Stimulated activated memory B cell treated with anti-CD40 and anti-IgM and Interleukin-4, amounts not matched to agents 10 μg/mL and 1 μg/mL and 100 μg/mL, for 72 hours (primary cell): ENCODE measurements around the gene DHODH.
"Not testable (repeated sequence)": the region's sequence is repeated elsewhere in the genome, so short reads cannot be mapped to it uniquely, and the experiment has no call there.

Experiments used
- ATAC-seq: fragments of 150-1000 bp; cut with Tn5 transposase; 2 replicates; pipeline ENCODE4 v1.10.0; 2021
- H3K27ac Mint-ChIP-seq: one replicate; pipeline ENCODE4 v1.8.0; 2022; ENCODE audit warnings: mild to moderate bottlenecking, mixed read lengths
- H3K27me3 Mint-ChIP-seq: one replicate; pipeline ENCODE4 v1.8.0; 2022; ENCODE audit warnings: mixed read lengths
- H3K36me3 Mint-ChIP-seq: one replicate; pipeline ENCODE4 v1.8.0; 2022; ENCODE audit warnings: mixed read lengths
- H3K4me1 Mint-ChIP-seq: one replicate; pipeline ENCODE4 v1.8.0; 2022; ENCODE audit warnings: mixed read lengths
- H3K4me3 Mint-ChIP-seq: one replicate; pipeline ENCODE4 v1.8.0; 2022; ENCODE audit warnings: mild to moderate bottlenecking, moderate library complexity, mixed read lengths
- H3K9me3 Mint-ChIP-seq: one replicate; pipeline ENCODE4 v1.8.0; 2022; ENCODE audit warnings: mixed read lengths

The DHODH gene

DNA sequence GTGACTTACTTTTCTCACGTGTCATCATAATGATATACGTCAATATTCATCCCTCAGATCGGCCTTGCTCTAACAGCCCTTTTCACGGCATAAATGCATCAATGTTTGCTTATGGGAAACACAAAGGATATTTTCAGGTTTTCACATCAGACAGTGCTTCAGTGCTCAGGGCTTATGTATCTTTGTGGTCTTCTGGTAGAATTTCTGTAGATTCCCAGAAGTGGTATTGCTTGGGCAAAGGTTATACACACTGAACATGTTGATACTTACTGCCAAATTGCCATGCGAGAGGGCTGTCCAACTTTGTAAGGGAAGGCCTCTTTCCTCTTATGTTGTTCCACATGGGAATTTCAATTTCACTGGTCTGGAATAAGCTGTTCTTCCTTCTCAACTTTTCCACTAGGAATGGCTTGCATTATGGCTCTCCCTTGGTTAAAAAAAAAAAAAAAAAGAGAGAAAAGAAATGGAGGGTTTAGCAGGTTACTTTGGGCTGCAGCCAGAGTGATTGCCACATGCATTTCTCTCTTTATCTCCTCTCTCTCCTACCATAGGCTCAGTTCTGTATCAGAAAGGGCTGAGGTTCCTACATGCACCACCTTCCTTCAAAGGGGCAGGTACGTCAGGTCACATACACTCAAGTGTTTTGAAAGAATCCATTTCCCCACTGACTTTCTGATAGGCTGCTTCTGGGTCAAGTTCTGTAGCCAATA lies 19.3 kb downstream of the DHODH start:
- Mint-ChIP-seq H3K27ac (no peak overlapping the region), H3K4me3 (no peak overlapping the region), H3K27me3 (no peaks in the 10 kb centered on the region), H3K36me3 (peaks cover 40% of the 10 kb centered on the region), H3K9me3 (no peaks in the 10 kb centered on the region), H3K4me1 (no peaks in the 10 kb centered on the region)
- ATAC-seq: no peak

DNA sequence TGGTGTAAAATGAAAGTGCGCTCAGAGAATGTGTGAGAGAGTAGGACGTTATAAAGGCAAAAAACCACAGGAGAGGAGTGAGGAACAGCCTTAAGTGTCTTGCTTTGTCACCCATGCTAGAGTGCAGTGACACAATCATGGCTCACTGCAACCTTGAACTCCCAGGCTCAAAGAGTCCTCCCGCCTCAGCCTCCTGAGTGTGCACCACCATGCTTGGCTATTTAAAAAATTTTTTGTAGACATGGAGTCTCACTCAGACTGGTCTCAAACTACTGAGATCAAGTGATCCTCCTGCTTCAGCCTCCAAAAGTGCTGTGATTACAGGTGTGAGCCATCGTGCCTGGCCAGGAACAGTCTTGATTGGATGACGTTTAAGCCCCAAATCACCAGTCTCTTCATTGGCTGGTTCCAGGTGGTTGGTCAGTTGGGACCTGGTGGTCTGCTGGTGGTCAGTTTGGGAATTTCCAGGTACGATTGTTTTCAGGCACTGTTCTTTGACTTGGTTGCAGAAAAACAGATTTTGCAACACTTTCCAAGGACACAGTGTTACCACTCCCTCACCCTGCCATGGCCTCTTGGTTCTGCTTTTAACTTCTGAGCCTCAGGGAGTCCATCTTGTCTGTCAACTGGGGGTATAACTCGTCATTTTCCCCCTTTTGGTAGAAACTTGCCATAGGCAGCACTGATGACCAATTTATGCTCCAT lies 21.2 kb downstream of the DHODH start:
- H3K27ac Mint-ChIP-seq: no peak overlapping the region
- peaks cover 29% of the 10 kb centered on the region for H3K36me3 Mint-ChIP-seq
- no peak overlapping the region for H3K4me3 Mint-ChIP-seq
- H3K27me3 Mint-ChIP-seq: no peaks in the 10 kb centered on the region
- no peaks in the 10 kb centered on the region for H3K4me1 Mint-ChIP-seq
- H3K9me3 Mint-ChIP-seq: no peaks in the 10 kb centered on the region
- no peak for ATAC-seq

DNA sequence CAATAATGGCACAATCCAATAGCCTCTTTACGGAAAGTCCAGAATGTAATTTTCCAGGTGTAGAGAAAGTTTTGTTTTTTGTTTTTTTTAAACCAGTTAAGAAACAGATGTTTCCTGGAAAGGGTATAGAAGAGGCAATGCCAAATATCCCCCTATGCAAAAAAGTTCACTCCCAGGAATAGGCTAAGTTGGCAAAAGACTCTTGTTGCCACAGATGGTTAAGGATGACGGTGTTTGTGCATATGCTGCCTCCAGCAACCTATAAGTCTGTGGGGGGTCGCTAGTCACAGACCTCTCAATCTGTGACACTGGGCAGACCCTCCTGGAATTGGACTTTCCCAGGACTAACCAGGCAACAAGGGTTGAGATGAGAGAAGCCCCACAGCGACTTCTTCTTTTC lies 24.9 kb downstream of the DHODH start:
- peaks cover 19% of the 10 kb centered on the region for H3K36me3 Mint-ChIP-seq
- H3K4me1 Mint-ChIP-seq: no peaks in the 10 kb centered on the region
- no peaks in the 10 kb centered on the region for H3K9me3 Mint-ChIP-seq
- no peaks in the 10 kb centered on the region for H3K27me3 Mint-ChIP-seq
- no peak overlapping the region for H3K4me3 Mint-ChIP-seq
- ATAC-seq: no peak
- H3K27ac Mint-ChIP-seq: no peak overlapping the region

DNA sequence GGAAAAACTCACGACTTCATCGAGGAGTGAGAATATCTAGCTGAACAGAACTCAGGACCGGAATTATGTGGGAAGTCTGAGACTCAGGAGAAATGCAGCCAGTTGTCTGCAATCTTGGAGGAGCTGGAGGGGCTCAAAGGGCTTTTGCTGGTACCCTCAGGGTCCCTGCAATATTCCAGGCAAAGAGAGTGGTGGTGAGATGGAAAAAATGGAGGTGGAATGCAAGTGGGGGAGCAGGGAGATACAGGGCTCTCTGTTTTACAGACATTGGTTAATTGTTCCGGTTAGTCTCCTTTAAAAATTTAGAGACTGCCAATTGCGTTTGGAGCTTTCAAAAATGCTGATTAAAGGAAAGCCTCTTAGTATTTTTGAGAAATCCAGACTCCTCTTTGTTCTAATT lies 27.6 kb downstream of the DHODH start:
- no peaks in the 10 kb centered on the region for H3K9me3 Mint-ChIP-seq
- no peak for ATAC-seq
- H3K27ac Mint-ChIP-seq: no peak overlapping the region
- no peaks in the 10 kb centered on the region for H3K4me1 Mint-ChIP-seq
- H3K36me3 Mint-ChIP-seq: peaks cover 18% of the 10 kb centered on the region
- no peak overlapping the region for H3K4me3 Mint-ChIP-seq
- no peaks in the 10 kb centered on the region for H3K27me3 Mint-ChIP-seq

DNA sequence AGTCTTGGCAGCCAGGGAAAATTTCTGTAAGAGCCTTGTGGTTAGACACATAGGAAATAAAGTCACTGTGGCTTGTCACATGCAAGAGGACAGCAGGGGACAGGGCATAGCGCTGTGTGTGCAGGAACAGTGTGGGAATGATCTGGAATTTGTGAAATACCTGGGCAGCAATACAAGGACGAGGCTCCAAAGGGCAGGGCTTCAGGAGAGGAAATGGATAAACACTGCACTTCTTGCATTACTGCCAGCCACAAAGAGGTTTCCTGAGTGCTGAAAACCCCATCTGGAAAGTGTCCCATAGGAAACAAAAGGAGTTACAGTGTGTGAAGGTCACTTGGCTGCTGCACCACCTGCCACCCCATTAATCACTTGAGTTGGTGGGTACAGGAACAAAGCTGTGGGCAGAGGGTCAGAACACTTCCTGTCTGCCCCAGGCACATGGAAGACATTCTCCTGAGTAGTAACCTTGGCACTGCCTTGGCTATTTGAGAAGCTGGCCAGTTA lies 33.7 kb downstream of the DHODH start:
- Mint-ChIP-seq H3K27me3 (no peaks in the 10 kb centered on the region), H3K4me3 (no peak overlapping the region), H3K36me3 (peaks cover 28% of the 10 kb centered on the region), H3K4me1 (no peaks in the 10 kb centered on the region), H3K27ac (no peak overlapping the region), H3K9me3 (no peaks in the 10 kb centered on the region)
- ATAC-seq: no peak

DNA sequence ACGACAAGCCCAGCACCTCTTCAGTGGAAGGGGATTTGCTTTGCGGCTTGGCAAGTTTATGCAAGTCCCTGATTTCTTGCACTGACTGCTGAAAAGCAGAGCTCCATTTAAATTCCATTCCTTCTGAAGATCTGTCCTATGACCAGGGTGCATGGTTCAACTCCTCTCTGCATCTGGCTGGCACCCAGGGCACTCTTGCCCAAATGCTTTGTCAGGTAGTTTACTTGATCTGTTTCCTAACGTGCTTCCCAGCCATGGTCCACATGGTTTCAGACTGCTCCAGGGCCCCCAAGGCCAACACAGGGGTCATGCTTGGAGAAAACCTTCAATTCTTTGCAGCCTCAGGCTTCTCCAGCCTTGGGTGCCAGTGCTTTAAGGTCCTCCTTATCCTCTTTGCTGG lies 34.5 kb downstream of the DHODH start:
- Mint-ChIP-seq H3K27ac (no peak overlapping the region), H3K9me3 (no peaks in the 10 kb centered on the region), H3K36me3 (peaks cover 28% of the 10 kb centered on the region), H3K27me3 (no peaks in the 10 kb centered on the region), H3K4me3 (no peak overlapping the region), H3K4me1 (no peaks in the 10 kb centered on the region)
- ATAC-seq: no peak

DNA sequence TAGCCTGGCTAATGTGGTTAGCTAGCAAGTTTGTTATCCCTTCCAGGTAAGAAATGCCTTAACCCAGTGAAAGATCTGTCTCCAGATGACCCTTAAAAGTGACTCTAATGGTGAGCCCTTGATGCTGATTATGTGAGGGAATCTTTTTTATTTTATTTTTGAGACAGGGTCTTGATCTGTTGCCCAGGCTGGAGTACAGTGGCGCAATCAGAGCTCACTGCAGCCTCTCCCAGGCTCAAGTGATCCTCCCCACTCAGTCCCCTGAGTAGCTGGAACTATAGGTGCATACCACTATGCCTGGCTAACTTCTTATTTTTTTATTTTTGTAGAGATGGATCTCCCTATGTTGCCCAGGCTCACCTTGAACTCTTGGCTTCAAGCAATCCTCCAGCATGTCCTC lies 35.0 kb downstream of the DHODH start:
- Mint-ChIP-seq H3K27ac (no peak overlapping the region), H3K36me3 (peaks cover 28% of the 10 kb centered on the region), H3K4me3 (no peak overlapping the region), H3K27me3 (no peaks in the 10 kb centered on the region), H3K9me3 (no peaks in the 10 kb centered on the region), H3K4me1 (no peaks in the 10 kb centered on the region)
- ATAC-seq: no peak

DNA sequence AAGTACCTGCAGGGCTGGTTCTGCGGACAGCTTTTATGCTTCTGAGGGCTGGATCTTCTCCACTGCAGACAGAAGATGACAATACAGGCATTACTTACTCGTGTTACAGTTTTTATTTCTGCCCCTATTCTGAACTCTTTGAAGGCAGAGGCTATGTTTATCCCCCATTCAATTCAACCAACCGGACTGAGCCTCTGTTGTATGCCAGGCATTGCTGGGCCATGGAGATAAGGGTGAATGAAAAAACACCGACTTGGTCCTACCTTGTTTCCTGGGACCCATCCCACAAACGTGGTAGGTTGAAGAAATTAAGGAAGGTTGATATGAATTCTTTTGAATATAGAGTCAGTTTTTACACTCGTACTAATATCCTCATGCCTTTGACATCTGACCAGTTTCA lies 35.8 kb downstream of the DHODH start:
- peaks cover 4% of the 10 kb centered on the region for H3K9me3 Mint-ChIP-seq
- no peak overlapping the region for H3K4me3 Mint-ChIP-seq
- no peak overlapping the region for H3K27ac Mint-ChIP-seq
- H3K27me3 Mint-ChIP-seq: no peaks in the 10 kb centered on the region
- no peaks in the 10 kb centered on the region for H3K4me1 Mint-ChIP-seq
- H3K36me3 Mint-ChIP-seq: peaks cover 34% of the 10 kb centered on the region
- ATAC-seq: no peak

DNA sequence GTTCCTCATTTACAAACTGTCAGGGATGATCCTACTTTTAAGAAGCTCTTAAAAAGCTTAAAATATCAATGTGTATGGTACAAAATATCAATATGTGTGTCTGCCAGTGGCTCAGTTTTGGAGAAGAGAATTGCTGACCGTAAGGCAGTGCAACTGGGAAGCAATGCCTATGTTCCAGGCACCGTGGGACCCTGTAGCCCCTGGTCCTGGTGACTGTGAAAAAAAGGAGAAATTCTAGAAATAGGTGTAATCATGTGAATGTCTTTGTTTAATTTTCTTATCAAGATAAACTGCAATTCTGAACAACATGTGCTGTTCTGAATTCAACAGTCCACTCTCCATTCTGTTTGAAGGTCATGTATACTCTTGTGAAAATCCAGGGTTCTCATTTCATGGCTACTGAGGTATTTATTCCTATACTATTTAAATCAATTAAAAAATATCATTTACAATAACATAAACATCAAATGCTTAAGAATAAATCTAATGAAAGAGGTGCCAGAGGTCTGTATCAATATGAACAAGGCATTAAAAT lies 36.3 kb downstream of the DHODH start:
- Mint-ChIP-seq H3K4me1 (no peaks in the 10 kb centered on the region), H3K36me3 (peaks cover 37% of the 10 kb centered on the region), H3K27ac (no peak overlapping the region), H3K9me3 (peaks cover 6% of the 10 kb centered on the region), H3K27me3 (no peaks in the 10 kb centered on the region), H3K4me3 (no peak overlapping the region)
- ATAC-seq: no peak

DNA sequence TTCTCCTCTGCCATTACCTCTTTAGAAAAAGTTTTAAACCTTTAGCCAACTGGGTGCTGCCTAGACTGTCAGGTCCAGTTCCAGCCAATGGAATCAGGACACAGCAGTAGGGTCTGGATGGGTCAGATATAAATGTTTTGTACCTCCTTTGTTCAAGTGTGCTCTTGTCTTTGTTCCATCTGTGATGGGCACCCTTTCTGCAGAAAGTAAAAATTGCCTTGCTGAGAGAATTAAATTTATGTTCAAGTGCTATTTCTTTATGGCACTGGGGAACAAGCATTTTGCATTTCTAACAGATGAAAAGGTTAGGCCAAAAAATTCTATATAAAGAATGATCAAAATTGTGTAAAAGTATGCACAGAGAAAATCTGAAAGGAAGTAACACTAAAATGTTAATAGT lies 40.6 kb downstream of the DHODH start:
- no peaks in the 10 kb centered on the region for H3K27me3 Mint-ChIP-seq
- ATAC-seq: no peak
- no peak overlapping the region for H3K27ac Mint-ChIP-seq
- peaks cover 14% of the 10 kb centered on the region for H3K9me3 Mint-ChIP-seq
- no peaks in the 10 kb centered on the region for H3K4me1 Mint-ChIP-seq
- peaks cover 21% of the 10 kb centered on the region for H3K36me3 Mint-ChIP-seq
- no peak overlapping the region for H3K4me3 Mint-ChIP-seq

DNA sequence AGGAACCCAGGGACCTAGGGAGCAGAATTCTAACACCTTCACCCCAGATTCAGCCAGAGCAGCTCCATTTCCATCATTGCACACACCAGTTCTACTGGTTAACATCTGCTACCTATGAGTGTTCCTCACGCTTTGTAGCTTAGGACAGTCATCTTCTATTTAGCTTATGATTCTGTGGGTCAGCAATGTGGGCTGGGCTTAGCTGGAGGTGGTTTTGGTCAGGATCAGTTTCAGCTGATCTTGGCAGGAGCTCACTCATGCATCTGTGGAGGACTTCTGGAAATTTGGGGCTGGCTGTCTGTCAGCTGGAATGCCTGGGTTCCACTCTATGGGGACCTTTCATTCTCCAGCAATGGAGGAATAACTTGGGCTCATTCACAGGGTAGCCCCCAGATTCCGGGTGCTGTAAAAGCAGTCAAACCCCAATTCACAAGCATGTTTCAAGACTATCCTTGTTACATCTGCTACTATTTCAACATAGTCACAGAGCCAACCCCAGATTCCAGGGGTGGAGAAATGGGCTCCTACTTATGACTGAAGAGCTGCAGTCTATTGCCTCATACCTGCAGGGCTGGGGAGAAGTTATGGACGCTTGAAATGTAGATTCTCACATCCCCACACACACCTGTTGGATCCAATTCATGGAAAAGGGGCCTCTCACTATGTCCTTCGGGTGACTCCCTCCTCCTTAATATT lies 42.4 kb downstream of the DHODH start:
- Mint-ChIP-seq H3K4me3 (no peak overlapping the region), H3K36me3 (peaks cover 21% of the 10 kb centered on the region), H3K27ac (no peak overlapping the region), H3K9me3 (peaks cover 14% of the 10 kb centered on the region), H3K27me3 (no peaks in the 10 kb centered on the region), H3K4me1 (no peaks in the 10 kb centered on the region)
- no peak for ATAC-seq

DNA sequence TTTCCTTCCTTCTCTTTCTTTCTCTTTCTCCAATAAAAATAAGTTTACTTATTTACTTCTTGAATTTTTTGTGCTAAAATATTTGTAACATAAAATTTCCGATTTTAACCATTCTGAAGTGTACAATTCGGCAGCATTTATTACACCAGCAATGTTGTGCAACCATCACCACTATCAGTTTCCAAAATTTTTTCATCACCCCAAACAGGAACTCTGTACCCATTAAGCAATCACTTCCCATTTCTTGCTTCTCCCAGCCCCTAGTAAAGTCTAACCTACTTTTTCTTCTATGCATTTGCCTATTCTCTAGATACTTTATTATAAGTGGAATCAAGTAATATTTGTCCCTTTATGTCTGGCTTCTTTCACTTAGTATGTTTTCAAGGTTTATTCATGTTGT lies 43.3 kb downstream of the DHODH start:
- peaks cover 14% of the 10 kb centered on the region for H3K9me3 Mint-ChIP-seq
- H3K27ac Mint-ChIP-seq: no peak overlapping the region
- H3K27me3 Mint-ChIP-seq: no peaks in the 10 kb centered on the region
- H3K36me3 Mint-ChIP-seq: peaks cover 21% of the 10 kb centered on the region
- ATAC-seq: no peak
- H3K4me3 Mint-ChIP-seq: no peak overlapping the region
- H3K4me1 Mint-ChIP-seq: no peaks in the 10 kb centered on the region

DNA sequence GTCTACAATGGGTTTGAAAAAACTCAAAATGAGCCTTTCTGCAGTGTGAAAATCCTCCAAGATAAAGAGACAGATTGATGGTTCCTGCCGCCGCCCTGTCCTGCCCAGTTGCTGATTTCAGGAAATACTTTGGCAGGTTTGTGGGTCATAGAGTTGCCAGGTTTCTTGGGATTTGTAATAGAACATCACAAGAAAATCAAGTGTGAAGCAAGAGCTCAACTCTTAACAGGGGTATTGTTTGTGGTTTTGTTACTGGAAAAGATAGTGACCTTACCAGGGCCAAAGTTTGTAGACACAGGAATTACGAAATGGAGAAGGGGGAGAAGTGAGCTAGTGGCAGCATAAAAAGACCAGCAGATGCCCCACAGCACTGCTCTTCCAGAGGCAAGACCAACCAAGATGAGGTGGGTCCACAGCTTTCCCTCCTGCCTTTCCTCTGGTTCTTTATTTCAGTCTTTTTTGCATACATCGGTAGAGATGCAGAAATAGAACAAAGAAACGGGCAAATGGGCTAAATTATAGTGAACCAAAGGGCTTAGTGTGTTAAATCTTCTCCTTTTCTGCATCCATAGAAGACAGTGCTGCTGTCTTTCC lies 45.8 kb downstream of the DHODH start, which contains the start of gene HP:
TSS of gene HP (plus strand) at position 252 of the 594 bp plus-strand sequence. CDS start at position 400, 148 bp downstream.
- H3K4me3 Mint-ChIP-seq, H3K9me3 Mint-ChIP-seq, H3K27me3 Mint-ChIP-seq, H3K4me1 Mint-ChIP-seq, H3K27ac Mint-ChIP-seq, ATAC-seq: not testable (repeated sequence)
- H3K36me3 Mint-ChIP-seq: peaks cover 20% of the 10 kb centered on the region

DNA sequence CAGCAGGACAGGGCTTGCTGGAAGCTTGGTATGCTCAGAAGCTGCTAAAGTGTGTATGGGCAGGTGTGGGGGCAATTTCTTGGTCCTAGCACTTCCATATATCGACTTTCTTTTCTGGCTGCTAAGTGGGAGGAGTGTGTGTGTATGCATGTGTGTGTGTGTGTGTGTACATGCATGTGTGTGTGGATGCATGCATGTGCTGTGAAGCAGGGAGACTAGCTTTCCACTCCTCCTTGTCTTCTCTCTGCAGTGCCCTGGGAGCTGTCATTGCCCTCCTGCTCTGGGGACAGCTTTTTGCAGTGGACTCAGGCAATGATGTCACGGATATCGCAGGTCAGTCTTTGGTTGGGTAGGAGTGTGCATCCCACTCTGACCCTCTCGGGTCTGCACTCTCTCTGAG lies 47.4 kb downstream of the DHODH start:
- ATAC-seq: no peak
- Mint-ChIP-seq H3K27ac (no peak overlapping the region), H3K4me3 (no peak overlapping the region), H3K36me3 (peaks cover 15% of the 10 kb centered on the region), H3K9me3 (peaks cover 5% of the 10 kb centered on the region), H3K27me3 (no peaks in the 10 kb centered on the region), H3K4me1 (no peaks in the 10 kb centered on the region)

DNA sequence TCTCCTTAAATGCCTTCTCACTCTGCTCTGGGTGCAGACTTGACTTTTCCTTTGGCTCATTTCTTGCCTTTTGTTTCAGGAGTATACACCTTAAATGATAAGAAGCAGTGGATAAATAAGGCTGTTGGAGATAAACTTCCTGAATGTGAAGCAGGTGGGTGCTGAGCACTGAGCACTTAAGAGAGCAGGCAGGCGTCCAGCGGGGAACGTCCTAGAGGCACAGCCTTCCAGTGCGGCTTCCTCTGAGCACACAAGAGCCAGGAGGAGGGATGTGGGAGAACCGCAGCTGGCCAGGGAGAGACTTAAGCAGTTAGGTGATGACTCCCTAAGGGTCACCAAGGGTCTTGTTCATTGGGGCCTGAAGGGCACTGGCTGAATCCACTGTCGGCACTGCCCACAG lies 48.8 kb downstream of the DHODH start:
- peaks cover 12% of the 10 kb centered on the region for H3K36me3 Mint-ChIP-seq
- not testable (repeated sequence) for H3K4me1 Mint-ChIP-seq, H3K27ac Mint-ChIP-seq, H3K9me3 Mint-ChIP-seq, H3K27me3 Mint-ChIP-seq, ATAC-seq, H3K4me3 Mint-ChIP-seq
